22Rv1 (cell line): ENCODE measurements around the gene CHTF18.

ENCODE experiments used
- ZFX ChIP-seq: fragments of 450-650 bp; IDR thresholded peaks from 2 replicates; pipeline ENCODE4 v1.6.1; 2017; ENCODE audit warnings: antibody characterized with exemption, borderline replicate concordance
- TF ChIP-seq, protein P1 (sequence below): fragments of 450-650 bp; IDR thresholded peaks from 2 replicates; pipeline ENCODE4 v1.5.1; 2017; ENCODE audit warnings: mild to moderate bottlenecking

DNA sequence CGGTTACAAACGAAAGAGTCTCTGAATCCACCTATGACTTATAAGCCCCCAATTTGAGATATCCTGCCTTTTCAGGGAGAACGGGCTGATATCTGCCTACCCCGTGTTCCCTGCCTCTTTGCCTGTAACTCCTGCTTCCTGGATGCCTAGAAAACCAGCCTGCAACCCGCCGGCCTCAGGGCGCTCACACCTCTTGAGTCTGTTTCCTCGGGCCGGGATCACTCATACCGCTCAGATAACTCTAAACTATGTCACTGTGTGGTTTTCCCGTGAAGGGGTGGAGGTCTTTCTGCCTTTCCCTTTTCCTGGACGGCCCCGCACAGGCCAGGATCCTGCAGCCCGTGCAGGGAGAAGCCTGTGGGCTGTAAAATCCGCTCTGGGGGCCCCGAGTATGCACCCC lies 10.6 kb upstream of the CHTF18 start:
- TF ChIP-seq, protein P1, sequence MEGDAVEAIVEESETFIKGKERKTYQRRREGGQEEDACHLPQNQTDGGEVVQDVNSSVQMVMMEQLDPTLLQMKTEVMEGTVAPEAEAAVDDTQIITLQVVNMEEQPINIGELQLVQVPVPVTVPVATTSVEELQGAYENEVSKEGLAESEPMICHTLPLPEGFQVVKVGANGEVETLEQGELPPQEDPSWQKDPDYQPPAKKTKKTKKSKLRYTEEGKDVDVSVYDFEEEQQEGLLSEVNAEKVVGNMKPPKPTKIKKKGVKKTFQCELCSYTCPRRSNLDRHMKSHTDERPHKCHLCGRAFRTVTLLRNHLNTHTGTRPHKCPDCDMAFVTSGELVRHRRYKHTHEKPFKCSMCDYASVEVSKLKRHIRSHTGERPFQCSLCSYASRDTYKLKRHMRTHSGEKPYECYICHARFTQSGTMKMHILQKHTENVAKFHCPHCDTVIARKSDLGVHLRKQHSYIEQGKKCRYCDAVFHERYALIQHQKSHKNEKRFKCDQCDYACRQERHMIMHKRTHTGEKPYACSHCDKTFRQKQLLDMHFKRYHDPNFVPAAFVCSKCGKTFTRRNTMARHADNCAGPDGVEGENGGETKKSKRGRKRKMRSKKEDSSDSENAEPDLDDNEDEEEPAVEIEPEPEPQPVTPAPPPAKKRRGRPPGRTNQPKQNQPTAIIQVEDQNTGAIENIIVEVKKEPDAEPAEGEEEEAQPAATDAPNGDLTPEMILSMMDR: no peak
- TF ChIP-seq ZFX: no peak
